Nephron progenitor cell (in vitro differentiated cells): ENCODE results near the gene PHOSPHO1.
A peak's percentile ranks its signal among the peaks of the same experiment; 100 is the strongest.
"Not testable (repeated sequence)": the region's sequence is repeated elsewhere in the genome, so short reads cannot be mapped to it uniquely, and the experiment has no call there.

Experiments
- DNase-seq: peaks from one replicate; pipeline ENCODE4 v3.0.0; 2021
- H3K27ac Mint-ChIP-seq: 2 replicates; pipeline ENCODE4 v1.8.0; 2021; ENCODE audit warnings: mild to moderate bottlenecking, moderate library complexity, mixed read lengths
- H3K27me3 Mint-ChIP-seq: 2 replicates; pipeline ENCODE4 v1.8.0; 2021; ENCODE audit warnings: mild to moderate bottlenecking, low read depth, mixed read lengths; ENCODE audit not compliant: poor library complexity
- H3K36me3 Mint-ChIP-seq: 2 replicates; pipeline ENCODE4 v1.8.0; 2021; ENCODE audit warnings: low read depth, mixed read lengths
- H3K4me1 Mint-ChIP-seq: 2 replicates; pipeline ENCODE4 v1.8.0; 2021; ENCODE audit warnings: mixed read lengths
- H3K4me3 Mint-ChIP-seq: 2 replicates; pipeline ENCODE4 v1.8.0; 2021; ENCODE audit warnings: mild to moderate bottlenecking, moderate library complexity, mixed read lengths
- H3K9me3 Mint-ChIP-seq: 2 replicates; pipeline ENCODE4 v1.8.0; 2021; ENCODE audit warnings: mild to moderate bottlenecking, moderate library complexity, mixed read lengths
- CTCF ChIP-seq: fragments of 200-600 bp; sonication (generic); IDR thresholded peaks from 2 replicates; pipeline ENCODE4 v1.5.0; 2021; ENCODE audit warnings: antibody characterized with exemption

The PHOSPHO1 gene

GRCh38 chr17:49230636-49231562 lies at the start of gene PHOSPHO1:
PHOSPHO1 (minus strand) TSS chr17:49230787; CDS start chr17:49226691, 4,096 bp downstream.
- Mint-ChIP-seq H3K4me1 (peaks cover 28% of the 10 kb centered on the region), H3K36me3 (no peaks in the 10 kb centered on the region), H3K9me3 (no peaks in the 10 kb centered on the region), H3K27ac (no peak within 1 kb of the TSS), H3K27me3 (peaks cover 52% of the 10 kb centered on the region), H3K4me3 (peak within 1 kb of the TSS; percentile 82)
- TF ChIP-seq CTCF, result no peak
- DNase-seq, result peak; percentile 96

GRCh38 chr17:49280061-49280460 lies 49.5 kb upstream of the PHOSPHO1 start:
- DNase-seq, result no peak
- H3K27ac Mint-ChIP-seq, result no peak overlapping the region

GRCh38 chr17:49279263-49280015 lies 48.9 kb upstream of the PHOSPHO1 start:
- H3K36me3 Mint-ChIP-seq, DNase-seq, H3K27ac Mint-ChIP-seq, H3K4me1 Mint-ChIP-seq, H3K4me3 Mint-ChIP-seq: not testable (repeated sequence)
- Mint-ChIP-seq H3K9me3 (peaks cover 18% of the 10 kb centered on the region), H3K27me3 (peaks cover 11% of the 10 kb centered on the region)

More at GRCh38 chr17:49280061-49280460, 49.5 kb upstream of the PHOSPHO1 start:
- H3K4me3 Mint-ChIP-seq, result no peak overlapping the region
- no peak for TF ChIP-seq CTCF
- H3K27me3 Mint-ChIP-seq, result peaks cover 13% of the 10 kb centered on the region
- H3K36me3 Mint-ChIP-seq, result peaks cover 6% of the 10 kb centered on the region
- peaks cover 18% of the 10 kb centered on the region for H3K9me3 Mint-ChIP-seq
- H3K4me1 Mint-ChIP-seq, result peaks cover 9% of the 10 kb centered on the region

GRCh38 chr17:49278076-49278475 lies 47.5 kb upstream of the PHOSPHO1 start:
- Mint-ChIP-seq H3K9me3 (peaks cover 18% of the 10 kb centered on the region), H3K36me3 (peaks cover 6% of the 10 kb centered on the region), H3K4me3 (no peak overlapping the region), H3K27ac (no peak overlapping the region), H3K27me3 (peaks cover 10% of the 10 kb centered on the region), H3K4me1 (peaks cover 9% of the 10 kb centered on the region)
- DNase-seq, result no peak
- no peak for TF ChIP-seq CTCF

- no peak for DNase-seq
- Mint-ChIP-seq H3K36me3 (peaks cover 6% of the 10 kb centered on the region), H3K27ac (no peak overlapping the region), H3K9me3 (peaks cover 18% of the 10 kb centered on the region), H3K4me3 (no peak overlapping the region), H3K27me3 (peaks cover 10% of the 10 kb centered on the region), H3K4me1 (peaks cover 9% of the 10 kb centered on the region)
- no peak for TF ChIP-seq CTCF
Measured at GRCh38 chr17:49277638-49278037, 47.1 kb upstream of the PHOSPHO1 start.

- H3K27ac Mint-ChIP-seq, H3K4me1 Mint-ChIP-seq, H3K36me3 Mint-ChIP-seq, H3K4me3 Mint-ChIP-seq, DNase-seq: not testable (repeated sequence)
- Mint-ChIP-seq H3K9me3 (peaks cover 10% of the 10 kb centered on the region), H3K27me3 (peaks cover 10% of the 10 kb centered on the region)
Measured at GRCh38 chr17:49275981-49276380, 45.4 kb upstream of the PHOSPHO1 start.
